Epithelial cell of proximal tubule (primary cell): ENCODE data around the gene HYAL4. TPM values are rescaled to one million over a fixed set of nuclear protein-coding genes. Genes with fewer than 3 reads are reported as not detected.
A peak's percentile ranks its signal among the peaks of the same experiment; 100 is the strongest.

Experiments
- DNase-seq: peaks from one replicate; pipeline ENCODE4 v3.0.0-alpha.2; 2011; ENCODE audit warnings: low read depth
- H3K4me3 ChIP-seq: 2 replicates; pipeline ENCODE4 v1.5.1; 2011; ENCODE audit warnings: low read depth, mild to moderate bottlenecking, low read length
- total RNA-seq: library from RNA; depleted of rRNA; stranded (reverse); fragments of >200 nt; gene quantifications from 2 replicates; pipeline ENCODE4 v1.2.3, GENCODE V29; 2015
- TF ChIP-seq, protein P1 (sequence below): conservative IDR thresholded peaks from 2 replicates; pipeline ENCODE4 v1.5.1; 2012; ENCODE audit warnings: low read depth, mild to moderate bottlenecking, low read length

The HYAL4 gene, protein sequence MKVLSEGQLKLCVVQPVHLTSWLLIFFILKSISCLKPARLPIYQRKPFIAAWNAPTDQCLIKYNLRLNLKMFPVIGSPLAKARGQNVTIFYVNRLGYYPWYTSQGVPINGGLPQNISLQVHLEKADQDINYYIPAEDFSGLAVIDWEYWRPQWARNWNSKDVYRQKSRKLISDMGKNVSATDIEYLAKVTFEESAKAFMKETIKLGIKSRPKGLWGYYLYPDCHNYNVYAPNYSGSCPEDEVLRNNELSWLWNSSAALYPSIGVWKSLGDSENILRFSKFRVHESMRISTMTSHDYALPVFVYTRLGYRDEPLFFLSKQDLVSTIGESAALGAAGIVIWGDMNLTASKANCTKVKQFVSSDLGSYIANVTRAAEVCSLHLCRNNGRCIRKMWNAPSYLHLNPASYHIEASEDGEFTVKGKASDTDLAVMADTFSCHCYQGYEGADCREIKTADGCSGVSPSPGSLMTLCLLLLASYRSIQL
- not detected in 2 replicates for total RNA-seq

DNA sequence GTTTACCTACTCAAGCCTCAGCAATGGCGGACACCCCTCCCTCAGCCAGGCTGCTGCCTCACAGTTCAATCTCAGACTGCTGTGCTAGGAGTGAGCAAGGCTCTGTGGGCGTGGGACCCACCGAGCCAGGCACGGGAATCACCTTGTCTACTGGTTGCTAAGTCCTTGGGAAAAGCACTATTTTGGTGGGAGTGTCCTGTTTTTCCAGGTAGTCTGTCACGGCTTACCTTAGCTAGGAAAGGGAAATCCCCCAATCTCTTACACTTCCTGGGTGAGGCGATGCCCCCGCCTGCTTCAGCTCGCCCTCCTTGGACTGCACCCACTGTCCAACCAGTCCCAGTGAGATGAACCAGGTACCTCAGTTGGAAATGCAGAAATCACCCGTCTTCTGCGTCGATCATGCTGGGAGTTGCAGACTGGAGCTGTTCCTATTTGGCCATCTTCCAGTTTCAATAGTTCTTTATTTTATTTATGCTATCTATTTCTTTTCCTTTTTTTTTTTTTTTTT lies at the start of gene HYAL4:
HYAL4 (plus strand) TSS at position 458 of the 508 bp plus-strand sequence. CDS start 23,105 bp downstream, outside the sequence.
- TF ChIP-seq, protein P1, sequence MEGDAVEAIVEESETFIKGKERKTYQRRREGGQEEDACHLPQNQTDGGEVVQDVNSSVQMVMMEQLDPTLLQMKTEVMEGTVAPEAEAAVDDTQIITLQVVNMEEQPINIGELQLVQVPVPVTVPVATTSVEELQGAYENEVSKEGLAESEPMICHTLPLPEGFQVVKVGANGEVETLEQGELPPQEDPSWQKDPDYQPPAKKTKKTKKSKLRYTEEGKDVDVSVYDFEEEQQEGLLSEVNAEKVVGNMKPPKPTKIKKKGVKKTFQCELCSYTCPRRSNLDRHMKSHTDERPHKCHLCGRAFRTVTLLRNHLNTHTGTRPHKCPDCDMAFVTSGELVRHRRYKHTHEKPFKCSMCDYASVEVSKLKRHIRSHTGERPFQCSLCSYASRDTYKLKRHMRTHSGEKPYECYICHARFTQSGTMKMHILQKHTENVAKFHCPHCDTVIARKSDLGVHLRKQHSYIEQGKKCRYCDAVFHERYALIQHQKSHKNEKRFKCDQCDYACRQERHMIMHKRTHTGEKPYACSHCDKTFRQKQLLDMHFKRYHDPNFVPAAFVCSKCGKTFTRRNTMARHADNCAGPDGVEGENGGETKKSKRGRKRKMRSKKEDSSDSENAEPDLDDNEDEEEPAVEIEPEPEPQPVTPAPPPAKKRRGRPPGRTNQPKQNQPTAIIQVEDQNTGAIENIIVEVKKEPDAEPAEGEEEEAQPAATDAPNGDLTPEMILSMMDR: no peak
- no peak for DNase-seq
- no peak within 1 kb of the TSS for H3K4me3 ChIP-seq

DNA sequence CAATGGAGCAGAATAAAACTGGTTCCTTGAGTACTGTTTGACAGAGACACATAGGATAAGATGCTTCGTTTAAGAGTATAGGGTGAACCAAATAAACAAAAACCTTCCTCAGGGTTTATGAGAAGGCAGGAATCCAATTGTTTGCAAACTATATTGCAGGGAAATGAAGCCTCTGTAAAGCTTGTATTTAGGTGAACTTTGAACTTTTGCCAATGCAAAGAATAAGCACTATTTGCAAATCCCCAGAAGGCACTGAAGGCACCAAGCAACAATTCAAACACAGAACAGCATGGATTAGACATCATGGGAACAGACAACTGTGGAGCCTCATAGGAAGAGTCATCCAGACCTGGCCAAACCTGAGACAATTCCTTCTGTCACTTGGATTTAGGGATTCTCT lies 49.1 kb upstream of the HYAL4 start:
- no peak for DNase-seq
- TF ChIP-seq, protein P1: no peak
- no peak overlapping the region for H3K4me3 ChIP-seq

DNA sequence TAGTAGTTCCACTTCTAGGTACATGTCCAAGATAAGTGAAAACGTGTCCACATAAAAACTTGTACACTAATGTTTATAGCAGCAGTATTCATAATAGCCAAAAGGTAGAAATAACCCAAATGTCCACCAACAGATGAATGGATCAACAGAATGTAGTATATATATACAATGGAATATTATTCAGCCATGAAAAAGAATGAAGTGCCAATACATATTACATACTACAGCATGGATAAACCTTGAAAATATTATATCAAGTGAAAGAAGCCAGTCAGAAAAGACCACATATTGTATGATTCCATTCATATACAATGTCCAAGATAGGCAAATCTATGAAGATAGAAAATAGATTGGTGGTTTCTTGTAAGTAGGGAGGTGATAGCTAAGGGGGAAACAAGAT lies 48.4 kb upstream of the HYAL4 start:
- TF ChIP-seq, protein P1: no peak

DNA sequence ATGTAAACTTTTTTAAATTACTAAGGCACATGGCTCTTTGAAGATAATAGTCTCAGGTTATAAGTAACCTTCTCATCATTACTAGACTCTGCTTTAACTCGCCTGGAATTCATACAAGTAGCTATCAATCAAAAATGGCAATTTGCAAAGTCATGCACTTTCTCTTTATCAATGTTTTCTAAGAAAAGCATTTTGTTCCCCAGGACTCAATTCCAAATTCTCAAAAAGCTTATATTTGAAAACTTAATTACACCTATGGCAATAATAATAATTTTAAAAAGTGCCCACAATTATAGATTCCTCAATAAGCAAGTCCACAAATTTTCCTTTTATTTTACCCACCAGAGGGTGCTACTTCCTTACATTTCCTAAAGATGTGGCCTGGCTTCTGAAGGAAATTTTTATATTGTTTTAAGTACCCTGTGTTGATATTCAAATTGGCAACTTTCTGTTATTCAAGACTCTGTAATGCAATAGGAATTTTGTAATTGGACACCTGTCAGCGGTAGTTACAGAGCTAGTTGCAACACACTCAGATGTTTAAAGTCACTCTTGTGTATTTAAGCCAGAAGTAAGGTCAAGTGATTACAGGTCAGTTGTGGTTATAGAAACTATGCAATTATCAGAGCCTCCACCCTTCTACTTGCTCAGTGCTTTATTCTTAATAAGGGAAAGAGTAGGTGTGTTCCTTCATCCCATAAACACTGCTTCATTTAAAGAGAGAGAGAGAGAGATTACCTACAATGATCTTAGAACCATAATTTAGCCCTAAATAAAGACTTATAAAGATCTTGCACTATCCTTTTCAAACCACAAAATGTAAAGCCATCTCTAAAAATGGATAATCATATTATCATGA lies 47.1 kb upstream of the HYAL4 start:
- TF ChIP-seq, protein P1: peak; percentile 59
- no peak overlapping the region for H3K4me3 ChIP-seq
- peak; percentile 92 for DNase-seq

More for the DNA sequence above, 48.4 kb upstream of the HYAL4 start:
- no peak overlapping the region for H3K4me3 ChIP-seq
- no peak for DNase-seq

DNA sequence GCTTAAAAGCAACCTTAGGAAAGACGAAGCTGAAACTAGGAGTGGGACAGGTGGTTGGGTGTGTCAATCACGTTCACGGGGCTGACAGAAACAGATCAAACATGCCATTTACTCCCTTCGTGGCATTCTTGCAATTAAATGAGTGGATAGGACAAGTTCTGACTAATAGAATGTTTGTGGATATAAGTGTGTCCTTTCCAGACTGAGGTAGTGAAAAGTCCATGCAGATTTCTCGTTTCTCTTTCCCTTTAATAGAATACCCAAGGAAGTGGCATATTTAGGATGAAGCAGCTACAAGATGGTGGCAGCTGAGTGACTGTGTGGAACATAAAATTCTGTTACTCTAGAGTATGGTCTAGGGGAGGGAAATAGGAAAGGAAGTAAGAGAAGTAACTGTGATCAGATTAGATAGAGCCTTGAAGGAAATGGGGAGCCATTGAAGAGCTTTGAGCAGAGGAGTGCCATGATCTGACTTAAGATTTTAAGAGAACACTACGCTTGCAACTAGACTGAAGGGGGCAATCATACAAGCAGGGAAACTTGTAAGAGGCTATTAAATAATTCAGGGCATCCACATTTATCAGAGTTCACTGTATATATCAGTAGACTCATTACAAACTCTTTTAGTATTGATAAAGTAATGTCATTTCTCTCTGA lies 46.3 kb upstream of the HYAL4 start:
- TF ChIP-seq, protein P1: no peak
- no peak for DNase-seq
- H3K4me3 ChIP-seq: no peak overlapping the region

DNA sequence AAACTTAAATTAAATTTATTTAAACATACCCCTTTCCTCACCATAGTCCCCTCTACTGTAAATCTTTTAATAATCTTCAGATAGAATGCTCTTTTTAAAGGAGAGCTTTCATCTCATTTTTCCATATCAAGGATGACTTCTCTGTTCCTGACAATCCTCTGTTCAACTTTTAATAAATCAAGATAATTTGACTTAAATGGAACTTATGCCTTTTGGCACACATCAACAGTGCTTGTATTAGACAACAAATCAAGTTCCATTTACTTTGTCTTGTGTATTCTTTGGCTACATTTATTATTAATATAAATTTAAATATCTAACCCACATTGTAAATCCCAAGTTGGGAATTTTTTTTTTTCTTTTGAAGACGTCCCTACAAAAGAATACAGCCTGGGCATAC lies 42.7 kb upstream of the HYAL4 start:
- TF ChIP-seq, protein P1: no peak
- no peak overlapping the region for H3K4me3 ChIP-seq
- no peak for DNase-seq
